ENCODE data around the gene ABCC8. TPM values are rescaled to one million over a fixed set of nuclear protein-coding genes. Genes with fewer than 3 reads are reported as not detected.

Gene ABCC8
- total and polyA plus RNA-seq, 4 donors, result 1.2 to 14.9 (median 3.1) TPM

- peaks cover 0 to 2% (median 0%) of the 10 kb centered on the region in 5 donors for H3K4me1 ChIP-seq (ENCODE audit: control insufficient read depth in 5 of 5, insufficient read depth in 5 of 5, low read length in 5 of 5)
- no peak for DNase-seq
- H3K27ac ChIP-seq (ENCODE audit: low read depth in 1 of 2, low read length in 1 of 2), result no peak overlapping the region
- no peaks in the 10 kb centered on the region for H3K36me3 ChIP-seq (ENCODE audit: control insufficient read depth in 4 of 4, insufficient read depth in 4 of 4, low read length in 4 of 4)
- no peak overlapping the region for H3K9ac ChIP-seq (ENCODE audit: insufficient read depth in 1 of 2, low read length in 2 of 2)
- 90 to 95% methylated on average over 7 of the region's 7 CpGs for WGBS, 2 donors
- TF ChIP-seq CTCF (IDR thresholded peaks at IDR 0.05; ENCODE audit: control extremely low read depth, extremely low read depth), result no peak
- ATAC-seq (ENCODE audit: insufficient read depth, low FRiP score), result no peak
- no peaks in the 10 kb centered on the region for H3K27me3 ChIP-seq (ENCODE audit: control insufficient read depth in 3 of 3, insufficient read depth in 3 of 3, low read length in 2 of 3)
- H3K9me3 ChIP-seq (ENCODE audit: control insufficient read depth in 4 of 4, insufficient read depth in 3 of 4, low read length in 3 of 4), result no peaks in the 10 kb centered on the region
- H3K4me3 ChIP-seq, result no peak overlapping the region
Measured at GRCh38 chr11:17516551-17517150, 40.0 kb upstream of the ABCC8 start.

DNA sequence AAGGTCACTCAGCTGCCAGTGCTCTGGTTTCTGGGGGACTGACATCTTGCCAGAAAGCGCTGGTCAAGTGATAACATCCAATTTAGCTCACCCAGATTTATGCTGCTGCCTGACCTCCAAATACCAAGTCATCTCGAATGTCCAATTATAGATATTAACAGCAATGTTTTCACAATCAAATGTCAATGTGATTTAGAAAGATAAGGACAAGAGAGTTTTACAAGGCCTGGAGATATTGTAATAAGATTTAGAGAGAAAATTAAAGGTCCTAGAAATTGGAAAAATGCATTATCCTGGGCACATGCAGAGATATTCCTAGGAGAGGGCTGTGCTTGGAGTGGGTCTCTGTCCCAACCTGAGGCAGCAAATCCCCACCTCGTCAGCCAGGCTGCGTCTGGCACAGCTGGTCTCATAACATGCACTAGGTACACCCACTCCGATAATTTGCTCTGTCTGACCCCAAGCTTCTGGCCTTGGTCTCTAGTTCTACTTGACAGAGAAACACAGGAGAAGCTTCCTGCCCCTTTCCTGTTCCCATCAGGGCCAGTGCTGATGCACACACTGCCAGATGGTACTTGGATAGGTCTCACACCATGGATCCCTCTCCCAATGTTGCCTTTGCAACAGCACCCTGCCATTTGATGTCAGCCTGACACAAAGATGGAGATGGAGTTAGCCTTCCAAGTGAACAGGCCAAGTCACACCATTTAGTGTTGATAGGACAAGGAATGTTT, 39.0 kb upstream of the ABCC8 start:
- WGBS, 2 donors, result 64 to 68% methylated on average over 5 of the region's 5 CpGs
- Histone ChIP-seq H3K4me3 (no peak overlapping the region), H3K9me3 (ENCODE audit: control insufficient read depth in 4 of 4, insufficient read depth in 3 of 4, low read length in 3 of 4) (no peaks in the 10 kb centered on the region), H3K36me3 (ENCODE audit: control insufficient read depth in 4 of 4, insufficient read depth in 4 of 4, low read length in 4 of 4) (no peaks in the 10 kb centered on the region), H3K9ac (ENCODE audit: insufficient read depth in 1 of 2, low read length in 2 of 2) (no peak overlapping the region), H3K27me3 (ENCODE audit: control insufficient read depth in 3 of 3, insufficient read depth in 3 of 3, low read length in 2 of 3) (no peaks in the 10 kb centered on the region), H3K27ac (ENCODE audit: low read depth in 1 of 2, low read length in 1 of 2) (no peak overlapping the region), H3K4me1 (ENCODE audit: control insufficient read depth in 5 of 5, insufficient read depth in 5 of 5, low read length in 5 of 5) (peaks cover 0 to 2% (median 0%) of the 10 kb centered on the region in 5 donors)
- no peak for ATAC-seq (ENCODE audit: insufficient read depth, low FRiP score)
- DNase-seq, result no peak
- TF ChIP-seq CTCF (IDR thresholded peaks at IDR 0.05; ENCODE audit: control extremely low read depth, extremely low read depth), result no peak

DNA sequence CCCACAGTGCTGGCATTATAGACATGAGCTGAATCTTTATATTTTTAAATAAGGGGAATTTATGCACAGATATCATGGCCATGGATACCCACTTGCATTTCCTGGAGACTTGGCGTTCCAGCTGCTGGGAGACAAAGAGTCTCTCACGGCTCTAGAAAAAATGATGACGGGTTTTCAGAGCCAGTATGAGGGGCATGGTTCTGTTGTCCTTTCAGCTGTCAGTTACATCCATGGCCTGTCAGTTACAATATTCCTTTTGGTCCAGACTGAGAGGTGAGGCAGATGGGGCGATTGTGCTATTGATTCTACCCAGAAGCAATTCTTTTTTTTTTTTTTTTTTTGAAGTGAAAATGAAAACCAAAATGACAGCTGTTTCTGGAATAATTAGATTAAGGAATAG, 37.8 kb upstream of the ABCC8 start:
- Histone ChIP-seq H3K27me3 (ENCODE audit: control insufficient read depth in 3 of 3, insufficient read depth in 3 of 3, low read length in 2 of 3) (no peaks in the 10 kb centered on the region), H3K36me3 (ENCODE audit: control insufficient read depth in 4 of 4, insufficient read depth in 4 of 4, low read length in 4 of 4) (no peaks in the 10 kb centered on the region), H3K9me3 (ENCODE audit: control insufficient read depth in 4 of 4, insufficient read depth in 3 of 4, low read length in 3 of 4) (no peaks in the 10 kb centered on the region), H3K9ac (ENCODE audit: insufficient read depth in 1 of 2, low read length in 2 of 2) (no peak overlapping the region), H3K4me1 (ENCODE audit: control insufficient read depth in 5 of 5, insufficient read depth in 5 of 5, low read length in 5 of 5) (peaks cover 0 to 2% (median 0%) of the 10 kb centered on the region in 5 donors), H3K27ac (ENCODE audit: low read depth in 1 of 2, low read length in 1 of 2) (no peak overlapping the region), H3K4me3 (no peak overlapping the region)
- WGBS, 2 donors, result 80 to 81% methylated on average over 4 of the region's 4 CpGs
- ATAC-seq (ENCODE audit: insufficient read depth, low FRiP score) (no peak), DNase-seq (no peak)
- no peak for TF ChIP-seq CTCF (IDR thresholded peaks at IDR 0.05; ENCODE audit: control extremely low read depth, extremely low read depth)

All from lung (tissue), 12 donors.